T1000 (cell line): ENCODE data around the gene SEBOX.
"Not testable (repeated sequence)": the region's sequence is repeated elsewhere in the genome, so short reads cannot be mapped to it uniquely, and the experiment has no call there.

ENCODE experiments used
- DNase-seq: peaks from one replicate; lab custom pipeline; 2025; ENCODE audit warnings: mixed read lengths; lab: John Stamatoyannopoulos, UW

Gene SEBOX

DNA sequence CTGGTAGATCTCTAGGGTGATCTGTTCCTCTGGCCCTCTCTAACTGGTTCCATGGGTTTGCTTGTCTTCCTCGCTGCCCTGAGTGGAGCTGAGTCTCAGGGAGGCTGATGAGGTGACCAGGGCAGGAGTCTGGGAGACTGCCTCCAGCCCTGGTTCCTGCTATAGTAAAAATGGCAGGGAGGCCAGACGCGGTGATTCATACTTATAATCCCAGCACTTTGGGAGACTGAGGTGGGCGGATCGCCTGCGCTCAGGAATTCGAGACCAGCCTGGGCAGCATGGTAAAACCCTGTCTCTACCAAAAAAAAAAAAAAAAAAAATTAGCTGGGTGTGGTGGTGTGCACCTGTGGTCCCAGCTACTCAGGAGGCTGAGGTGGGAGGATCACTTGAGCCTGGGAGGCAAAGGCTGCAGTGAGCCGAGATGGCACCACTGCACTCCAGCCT is 26.2 kb downstream of the SEBOX start:
- DNase-seq = not testable (repeated sequence)

DNA sequence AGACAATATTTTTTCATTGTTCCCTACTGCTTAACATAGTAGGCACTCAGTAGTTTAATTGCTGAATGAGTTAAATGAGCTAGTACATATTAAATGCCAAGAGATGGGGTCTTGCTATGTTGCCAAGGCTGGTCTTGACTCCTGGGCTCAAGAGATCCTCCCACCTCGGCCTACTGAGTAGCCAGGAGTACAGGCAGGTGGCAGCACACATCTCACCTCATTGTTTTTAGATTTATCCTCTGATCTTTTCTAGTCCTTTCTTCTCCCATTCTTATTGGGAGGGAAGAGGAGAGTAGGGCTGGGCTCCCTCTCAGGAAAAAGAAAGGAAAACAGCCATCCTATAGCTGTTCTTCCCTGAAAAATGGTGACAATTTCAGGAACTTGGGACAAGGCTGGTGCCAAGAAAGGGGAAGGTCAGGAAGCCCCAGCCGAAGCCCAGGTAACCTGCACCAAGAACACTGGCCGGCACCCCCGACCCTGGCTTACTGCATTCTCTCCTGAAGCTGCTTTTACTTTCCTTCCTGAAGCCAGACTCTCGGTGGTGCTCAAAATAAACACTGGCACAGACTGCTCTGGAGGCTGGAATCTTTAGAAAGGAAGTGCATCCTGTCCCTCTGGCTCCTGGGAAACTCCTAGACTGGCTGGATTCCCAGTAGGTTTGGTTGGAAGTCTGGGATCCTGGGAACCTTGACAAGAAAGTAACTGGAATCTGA is 26.8 kb downstream of the SEBOX start:
- no peak for DNase-seq

DNA sequence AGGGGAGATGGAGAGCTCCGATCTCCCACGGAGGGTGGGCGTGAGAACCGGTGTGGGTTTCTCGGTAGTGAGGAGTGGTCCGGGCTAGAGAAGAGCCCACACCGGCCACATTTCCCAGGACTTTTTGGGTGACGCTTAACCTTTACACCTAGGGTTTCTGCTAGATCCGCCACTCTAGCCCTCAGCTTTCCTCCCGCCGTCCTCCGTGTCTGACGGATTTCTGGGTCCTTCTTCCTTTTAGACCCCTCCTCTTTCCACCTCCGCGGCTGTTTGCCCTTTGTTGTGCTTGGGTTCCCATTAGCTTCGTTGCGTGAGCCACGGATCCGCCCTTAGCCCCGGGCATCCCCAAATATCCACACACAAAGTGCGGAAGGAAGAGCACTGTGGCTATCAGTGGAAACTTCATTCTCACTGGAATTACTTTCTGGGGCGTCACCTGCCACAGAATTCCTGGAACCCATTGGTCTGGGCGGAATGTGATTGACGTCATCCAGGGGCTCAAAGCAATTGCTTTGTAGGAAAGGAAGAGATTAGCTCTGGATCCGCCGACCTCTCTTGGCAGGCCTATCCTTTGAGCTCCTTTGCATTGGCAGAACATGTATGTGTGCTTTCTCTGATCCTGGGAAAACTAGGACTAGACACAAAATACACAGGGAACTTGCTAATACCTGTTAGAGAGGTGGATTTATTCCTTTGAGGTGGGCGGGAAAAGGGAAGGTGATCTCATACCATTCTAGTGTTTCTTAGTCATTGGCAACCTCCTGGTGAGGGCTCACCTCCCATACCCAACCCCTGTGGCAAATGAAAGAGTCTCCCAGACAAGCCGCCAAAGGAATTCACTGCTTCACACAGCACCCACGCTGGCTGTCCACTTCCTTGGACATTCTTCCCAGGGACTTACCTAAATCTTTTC is 28.8 kb downstream of the SEBOX start:
- DNase-seq = peak; percentile 49

DNA sequence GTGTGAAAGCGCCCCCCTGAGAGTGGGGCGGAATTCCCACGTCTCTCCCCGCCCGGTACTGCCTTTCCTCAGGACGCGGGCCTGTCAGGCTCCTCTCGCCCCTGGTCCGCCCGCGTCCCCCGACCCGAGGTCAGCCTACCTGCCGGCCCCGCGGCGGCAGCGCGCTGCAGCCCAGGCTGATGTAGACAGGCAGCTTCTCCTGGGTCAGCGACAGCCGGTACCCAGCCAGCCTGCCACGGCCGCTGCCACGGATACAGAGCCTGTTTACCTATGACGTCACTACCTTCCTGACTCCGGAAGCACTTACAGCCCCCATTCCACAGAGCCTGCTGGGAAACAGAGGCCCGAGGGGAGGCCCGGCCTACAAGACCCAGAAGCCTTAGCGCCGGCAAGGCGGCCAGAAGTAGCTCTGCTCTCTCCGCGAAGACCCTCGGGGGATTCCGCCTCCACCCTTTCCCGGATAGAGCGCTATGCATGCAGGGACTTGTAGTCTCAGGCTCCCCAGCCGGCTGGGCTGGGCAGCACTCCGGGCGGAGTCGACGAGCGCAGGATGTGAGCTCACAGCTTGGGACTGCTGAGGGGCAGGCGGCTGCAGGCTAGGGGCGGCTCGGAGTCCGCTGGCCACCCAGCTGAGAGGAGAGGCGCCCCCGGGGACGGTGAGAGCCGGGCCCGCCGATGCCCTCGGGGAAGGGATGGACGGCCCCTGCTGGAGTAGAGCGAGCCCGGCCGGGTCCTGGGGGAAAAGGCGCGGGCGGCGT is 29.6 kb downstream of the SEBOX start, which contains the start of the genes IFT20 and TNFAIP1:
IFT20 (minus strand) TSS at position 272 of the 758 bp plus-strand sequence. CDS start 3,487 bp downstream, outside the sequence.
TNFAIP1 (plus strand) TSS at position 561 of the 758 bp plus-strand sequence. CDS start 3,761 bp downstream, outside the sequence.
- DNase-seq = peak; percentile 99

DNA sequence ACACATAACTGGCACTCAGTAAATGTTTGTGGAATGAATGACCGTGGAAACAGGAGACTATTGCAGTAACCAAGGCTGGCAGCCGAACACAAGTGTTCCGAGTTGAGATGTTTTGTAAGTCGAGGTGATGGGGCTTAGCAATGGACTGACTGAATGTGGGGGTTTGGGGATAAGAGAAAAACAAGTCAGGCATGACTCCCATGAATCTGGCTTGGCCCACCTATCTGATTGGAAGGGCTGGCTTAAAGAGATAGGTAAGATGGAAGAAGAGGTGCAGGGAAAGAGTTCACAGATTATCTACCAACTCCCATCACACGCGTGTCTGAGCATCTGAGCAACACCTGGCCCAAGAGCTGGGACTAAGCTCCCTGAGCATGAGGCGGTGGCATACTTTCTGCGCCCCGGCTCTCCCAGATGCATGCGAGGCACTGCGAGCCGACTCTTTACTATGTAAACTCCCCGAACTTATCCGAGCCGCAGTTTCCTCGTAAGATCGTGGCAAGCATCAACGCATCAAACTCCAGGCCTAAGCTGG is 30.3 kb downstream of the SEBOX start:
- DNase-seq = no peak

- DNase-seq = no peak
These were observed 30.8 kb downstream of the SEBOX start for GRCh38 chr17:28334171-28334570.

- DNase-seq = no peak
These were observed 31.8 kb downstream of the SEBOX start for GRCh38 chr17:28333083-28333746.

- no peak for DNase-seq
These were observed 33.0 kb downstream of the SEBOX start for GRCh38 chr17:28331891-28332420.

GRCh38 chr17:28330671-28331070 is 34.3 kb downstream of the SEBOX start:
- no peak for DNase-seq

GRCh38 chr17:28328325-28328724 is 36.7 kb downstream of the SEBOX start:
- no peak for DNase-seq

GRCh38 chr17:28327709-28328108 is 37.3 kb downstream of the SEBOX start:
- no peak for DNase-seq

DNA sequence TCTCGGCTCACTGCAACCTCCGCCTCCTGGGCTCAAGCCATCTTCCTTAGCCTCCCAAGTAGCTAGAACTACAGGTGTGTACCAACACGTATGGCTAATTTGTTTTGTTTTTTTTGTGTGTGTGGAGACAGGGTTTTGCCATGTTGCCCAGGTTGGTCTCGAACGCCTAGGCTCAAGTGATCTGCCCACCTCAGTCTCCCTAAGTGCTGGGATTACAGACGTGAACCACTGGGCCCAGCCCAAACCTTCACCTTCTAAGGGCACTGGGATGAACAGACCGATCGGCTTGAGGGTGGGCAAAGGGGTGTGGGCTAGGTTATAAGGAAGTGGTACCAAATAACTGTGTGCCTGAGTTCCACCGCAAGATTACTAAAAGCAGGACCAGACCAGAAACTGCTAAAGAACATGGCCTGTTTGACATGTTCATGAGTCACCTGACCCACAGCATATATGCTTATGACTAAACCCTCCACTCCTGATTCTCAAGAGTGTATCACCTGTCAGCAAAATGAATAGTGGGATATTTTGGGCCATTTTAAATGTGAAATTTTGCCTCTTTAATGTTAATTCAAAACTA is 37.9 kb downstream of the SEBOX start:
- no peak for DNase-seq

GRCh38 chr17:28326114-28326513 is 38.9 kb downstream of the SEBOX start:
- DNase-seq = no peak

- DNase-seq = no peak
These were observed 39.8 kb downstream of the SEBOX start for GRCh38 chr17:28325211-28325610.

- DNase-seq = no peak
These were observed 40.2 kb downstream of the SEBOX start for GRCh38 chr17:28324781-28325180.

DNA sequence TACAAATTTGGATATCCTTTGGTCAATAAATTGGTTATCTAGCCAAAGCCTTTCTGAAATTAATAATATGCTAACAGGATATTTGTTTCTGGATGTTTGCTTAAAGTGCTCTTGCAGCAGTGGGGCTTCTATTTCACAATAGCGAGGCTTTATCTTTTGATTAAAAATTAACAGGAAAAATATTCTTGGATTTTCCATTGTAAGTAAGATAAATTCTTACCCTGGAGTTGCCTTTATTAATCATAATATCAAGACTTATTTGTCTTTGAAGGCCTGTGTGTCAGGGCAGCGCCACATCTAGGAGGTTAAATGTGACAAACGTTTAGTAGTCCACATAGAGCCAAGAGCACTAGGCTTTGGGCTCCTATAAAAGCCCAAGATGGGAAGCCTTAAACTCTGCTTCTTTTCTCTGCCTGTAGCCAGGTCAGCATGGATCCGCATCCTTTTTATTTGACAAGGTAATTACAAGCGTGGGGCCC is 40.7 kb downstream of the SEBOX start:
- DNase-seq = no peak

- no peak for DNase-seq
These were observed 44.6 kb downstream of the SEBOX start for GRCh38 chr17:28320215-28321061.

DNA sequence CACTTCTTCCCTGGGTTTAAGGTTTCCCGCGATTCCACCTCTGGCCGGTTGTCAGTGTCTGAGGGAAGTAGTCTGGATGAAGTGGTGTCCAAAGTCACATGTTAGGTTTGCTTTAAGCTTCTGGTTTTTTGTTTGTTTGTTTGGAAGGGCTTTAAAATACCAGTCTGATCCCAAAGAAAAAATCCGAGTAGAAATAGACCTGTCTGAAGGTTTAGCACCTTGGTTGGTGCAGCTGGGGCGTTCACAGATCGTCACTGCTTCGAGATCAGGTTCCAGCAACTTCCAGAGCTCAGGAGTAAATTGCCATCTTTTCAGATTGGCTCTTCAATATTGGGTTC is 45.4 kb downstream of the SEBOX start:
- no peak for DNase-seq

- DNase-seq = peak; percentile 94
These were observed 46.0 kb downstream of the SEBOX start, which contains the start of gene TMEM97 for GRCh38 chr17:28318759-28319597. Gene TMEM97 (plus strand): TSS chr17:28319200. CDS start chr17:28319240, 40 bp downstream.
